CD14-positive monocyte (primary cell): ENCODE data around the gene NDUFAF8. TPM values are rescaled to one million over a fixed set of nuclear protein-coding genes. Genes with fewer than 3 reads are reported as not detected.

ENCODE experiments used
- DNase-seq, 3 donors: peaks; one replicate each; pipeline ENCODE4 v3.0.0-alpha.2; 2011 to 2022
- H2AFZ ChIP-seq: 2 replicates; pipeline ENCODE4 v1.6.0; 2012; ENCODE audit warnings: mild to moderate bottlenecking, low read depth, low read length, inconsistent platforms; ENCODE audit not compliant: insufficient read depth, poor library complexity, severe bottlenecking
- H3K27ac ChIP-seq, 2 donors: 1 replicate in 1 of 2; 2 replicates in 1 of 2; pipeline ENCODE4 v1.5.1; 2012 to 2013; ENCODE audit warnings: low read length in 2 of 2, control low read depth in 1 of 2, inconsistent platforms in 1 of 2, low read depth in 1 of 2, mild to moderate bottlenecking in 1 of 2
- H3K27me3 ChIP-seq, 2 donors: one replicate each; pipeline versions ENCODE4 v1.6.0 to v1.6.1; 2011 to 2013; ENCODE audit warnings: low read length in 2 of 2; ENCODE audit not compliant: control insufficient read depth in 2 of 2, insufficient read depth in 2 of 2
- H3K36me3 ChIP-seq, 2 donors: replicated peaks in 1 of 2; 1 replicate in 1 of 2; 2 replicates in 1 of 2; pipeline versions ENCODE4 v1.5.1 to v1.6.1; 2012 to 2013; ENCODE audit warnings: low read length in 2 of 2, control low read depth in 1 of 2, inconsistent platforms in 1 of 2, mild to moderate bottlenecking in 1 of 2; ENCODE audit not compliant: insufficient read depth in 2 of 2, control insufficient read depth in 1 of 2
- H3K4me1 ChIP-seq, 2 donors: 1 replicate in 1 of 2; 2 replicates in 1 of 2; pipeline versions ENCODE4 v1.5.1 to v1.6.1; 2012 to 2013; ENCODE audit warnings: low read length in 2 of 2, control low read depth in 1 of 2, inconsistent platforms in 1 of 2, mild to moderate bottlenecking in 1 of 2, moderate library complexity in 1 of 2; ENCODE audit not compliant: insufficient read depth in 2 of 2, control insufficient read depth in 1 of 2
- H3K4me2 ChIP-seq: replicated peaks from 2 replicates; pipeline ENCODE3; 2012; ENCODE audit warnings: low read length, moderate library complexity, mild to moderate bottlenecking; ENCODE audit not compliant: poor library complexity, severe bottlenecking; ENCODE audit errors: extremely low read depth
- H3K4me3 ChIP-seq, 3 experiments: fragments of 200-600 bp in 1 of 3; sonication (generic) in 1 of 3; replicated peaks in 1 of 3; 1 replicate in 2 of 3; 2 replicates in 1 of 3; pipeline ENCODE4 v1.5.1; 2011 to 2013; ENCODE audit warnings: low read length in 3 of 3, mild to moderate bottlenecking in 3 of 3, control low read depth in 2 of 3, low read depth in 2 of 3, inconsistent platforms in 1 of 3, moderate library complexity in 1 of 3
- H3K79me2 ChIP-seq: 2 replicates; pipeline ENCODE4 v1.6.0; 2012; ENCODE audit warnings: mild to moderate bottlenecking, control low read depth, inconsistent platforms, low read length, moderate library complexity; ENCODE audit not compliant: insufficient read depth
- H3K9ac ChIP-seq: 2 replicates; pipeline ENCODE4 v1.6.0; 2017; ENCODE audit warnings: low read length, mild to moderate bottlenecking; ENCODE audit not compliant: insufficient read depth, poor library complexity, severe bottlenecking
- H3K9me3 ChIP-seq, 2 donors: replicated peaks in 1 of 2; 1 replicate in 1 of 2; 2 replicates in 1 of 2; pipeline versions ENCODE4 v1.5.1 to v1.6.1; 2012 to 2013; ENCODE audit warnings: low read length in 2 of 2, control low read depth in 1 of 2; ENCODE audit not compliant: control insufficient read depth in 1 of 2, insufficient read depth in 1 of 2
- H4K20me1 ChIP-seq: 2 replicates; pipeline ENCODE4 v1.6.0; 2012; ENCODE audit warnings: mild to moderate bottlenecking, low read length, control low read depth, moderate library complexity; ENCODE audit not compliant: insufficient read depth
- H3K27ac Mint-ChIP-seq, 7 donors: one replicate each; pipeline ENCODE4 v1.8.0; 2020; ENCODE audit warnings: mild to moderate bottlenecking in 7 of 7, mixed read lengths in 7 of 7, moderate library complexity in 6 of 7, inconsistent platforms in 2 of 7
- H3K27me3 Mint-ChIP-seq, 3 donors: one replicate each; pipeline ENCODE4 v1.8.0; 2021 to 2022; ENCODE audit warnings: low read depth in 3 of 3, mild to moderate bottlenecking in 3 of 3, mixed read lengths in 3 of 3, moderate library complexity in 3 of 3, inconsistent platforms in 1 of 3
- H3K36me3 Mint-ChIP-seq, 2 donors: one replicate each; pipeline ENCODE4 v1.8.0; 2020; ENCODE audit warnings: mixed read lengths in 2 of 2, inconsistent platforms in 1 of 2, mild to moderate bottlenecking in 1 of 2
- H3K4me1 Mint-ChIP-seq: one replicate; pipeline ENCODE4 v1.8.0; 2020; ENCODE audit warnings: mild to moderate bottlenecking, mixed read lengths
- H3K4me3 Mint-ChIP-seq, 2 donors: one replicate each; pipeline ENCODE4 v1.8.0; 2020; ENCODE audit warnings: mild to moderate bottlenecking in 2 of 2, mixed read lengths in 2 of 2, moderate library complexity in 1 of 2
- H3K9me3 Mint-ChIP-seq, 7 donors: one replicate each; pipeline ENCODE4 v1.8.0; 2020 to 2022; ENCODE audit warnings: mixed read lengths in 7 of 7, mild to moderate bottlenecking in 6 of 7, moderate library complexity in 6 of 7, inconsistent platforms in 2 of 7
- WGBS: methylation state at CpG from one replicate; pipeline ENCODE4 v1.1.5; 2013; ENCODE audit warnings: missing lambda C conversion rate; ENCODE audit not compliant: insufficient coverage; 5-methylcytosine and 5-hydroxymethylcytosine counted together
- intact Hi-C, 2 donors: fragments of 100-400 bp; cut with micrococcal nuclease; formaldehyde crosslinking; loops; one replicate each; pipeline versions ENCODE4 v1.15.0 to v1.15.1; 2023
- polyA plus RNA-seq, 3 donors: library from polyadenylated mRNA; depleted of rRNA in 1 of 3; unstranded in 2 of 3; stranded (reverse) in 1 of 3; fragments of 300-500 nt in 2 of 3; fragments of >200 nt in 1 of 3; fragmentation: Illumina TruSeq in 2 of 3; gene quantifications; 1 replicate in 2 of 3; 2 replicates in 1 of 3; pipeline ENCODE4 v1.2.3, GENCODE V29; 2012 to 2021
- TF ChIP-seq, protein P1 (sequence below): fragments of 200-600 bp; IDR thresholded peaks from one replicate; pipeline ENCODE4 v1.8.0; 2022; ENCODE audit warnings: antibody characterized with exemption, mild to moderate bottlenecking

NDUFAF8 gene
- polyA plus RNA-seq, 3 donors: 27.0 to 61.3 (median 41.0) TPM

- H3K4me3 Mint-ChIP-seq: peak overlapping the region; percentile 77 to 88
- H3K9me3 Mint-ChIP-seq: peaks cover 0 to 2% (median 0%) of the 10 kb centered on the region in 7 donors
- Histone ChIP-seq H3K27ac (peak overlapping the region in 1 of 2 donors; percentile 82), H2AFZ (peak overlapping the region; percentile 88), H3K4me2 (peak overlapping the region; percentile 99), H3K4me3 (peak overlapping the region; percentile 69 to 99 (median 70)), H3K9ac (peak overlapping the region; percentile 97), H3K36me3 (peaks cover 24 to 39% of the 10 kb centered on the region in 2 donors), H3K4me1 (peaks cover 21 to 36% of the 10 kb centered on the region in 2 donors), H3K27me3 (no peaks in the 10 kb centered on the region), H4K20me1 (peaks cover 62% of the 10 kb centered on the region), H3K79me2 (peaks cover 67% of the 10 kb centered on the region), H3K9me3 (no peaks in the 10 kb centered on the region)
- peaks cover 21 to 44% of the 10 kb centered on the region in 2 donors for H3K36me3 Mint-ChIP-seq
- intact Hi-C loops: loop anchor here in 1 of 2 donors (2.0 kb wide), 1 partner anchor 15 kb away; the partner anchor contains the start of gene CEP131
- peak overlapping the region in 3 of 7 donors; percentile 45 to 71 (median 51) for H3K27ac Mint-ChIP-seq
- DNase-seq: no peak
- WGBS: 67% methylated on average over 36 of the region's 36 CpGs
- H3K27me3 Mint-ChIP-seq: no peaks in the 10 kb centered on the region
- TF ChIP-seq, protein P1, sequence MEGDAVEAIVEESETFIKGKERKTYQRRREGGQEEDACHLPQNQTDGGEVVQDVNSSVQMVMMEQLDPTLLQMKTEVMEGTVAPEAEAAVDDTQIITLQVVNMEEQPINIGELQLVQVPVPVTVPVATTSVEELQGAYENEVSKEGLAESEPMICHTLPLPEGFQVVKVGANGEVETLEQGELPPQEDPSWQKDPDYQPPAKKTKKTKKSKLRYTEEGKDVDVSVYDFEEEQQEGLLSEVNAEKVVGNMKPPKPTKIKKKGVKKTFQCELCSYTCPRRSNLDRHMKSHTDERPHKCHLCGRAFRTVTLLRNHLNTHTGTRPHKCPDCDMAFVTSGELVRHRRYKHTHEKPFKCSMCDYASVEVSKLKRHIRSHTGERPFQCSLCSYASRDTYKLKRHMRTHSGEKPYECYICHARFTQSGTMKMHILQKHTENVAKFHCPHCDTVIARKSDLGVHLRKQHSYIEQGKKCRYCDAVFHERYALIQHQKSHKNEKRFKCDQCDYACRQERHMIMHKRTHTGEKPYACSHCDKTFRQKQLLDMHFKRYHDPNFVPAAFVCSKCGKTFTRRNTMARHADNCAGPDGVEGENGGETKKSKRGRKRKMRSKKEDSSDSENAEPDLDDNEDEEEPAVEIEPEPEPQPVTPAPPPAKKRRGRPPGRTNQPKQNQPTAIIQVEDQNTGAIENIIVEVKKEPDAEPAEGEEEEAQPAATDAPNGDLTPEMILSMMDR: no peak
- peaks cover 43% of the 10 kb centered on the region for H3K4me1 Mint-ChIP-seq
Measured at GRCh38 chr17:81237591-81238489, 1.3 kb upstream of the NDUFAF8 start.

DNA sequence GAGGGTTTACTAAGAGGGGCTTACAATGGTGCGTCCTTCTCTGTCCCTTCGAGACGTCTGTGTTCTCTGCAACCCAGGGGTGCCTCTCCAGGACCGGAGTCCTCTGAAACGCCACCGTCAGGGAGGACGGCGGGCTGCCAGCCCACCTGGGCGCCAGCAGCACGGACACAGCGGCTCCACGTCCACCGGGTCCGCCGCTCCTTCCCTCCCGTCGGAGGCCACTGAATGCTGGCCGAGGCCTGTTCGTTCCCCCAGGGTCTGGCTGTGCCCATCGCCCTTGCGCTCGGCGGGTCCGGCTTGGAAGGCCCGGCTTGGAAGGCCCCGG, 666 bp upstream of the NDUFAF8 start:
- Mint-ChIP-seq H3K36me3 (peaks cover 16 to 38% of the 10 kb centered on the region in 2 donors), H3K4me1 (peaks cover 43% of the 10 kb centered on the region), H3K27ac (peak overlapping the region in 3 of 7 donors; percentile 50 to 71 (median 51))

More for the DNA sequence above, 666 bp upstream of the NDUFAF8 start:
- H3K9me3 ChIP-seq: no peaks in the 10 kb centered on the region
- DNase-seq: no peak
- peaks cover 18 to 33% of the 10 kb centered on the region in 2 donors for H3K36me3 ChIP-seq
- H3K79me2 ChIP-seq: peaks cover 67% of the 10 kb centered on the region
- peaks cover 21 to 36% of the 10 kb centered on the region in 2 donors for H3K4me1 ChIP-seq
- peak overlapping the region; percentile 97 for H3K9ac ChIP-seq
- TF ChIP-seq, protein P1: no peak
- peak overlapping the region in 1 of 2 donors; percentile 82 for H3K27ac ChIP-seq
- H3K4me3 ChIP-seq: peak overlapping the region; percentile 69 to 99 (median 70)
- no peaks in the 10 kb centered on the region for H3K27me3 Mint-ChIP-seq
- peak overlapping the region; percentile 99 for H3K4me2 ChIP-seq
- H4K20me1 ChIP-seq: peaks cover 59% of the 10 kb centered on the region
- 1% methylated on average over 26 of the region's 26 CpGs for whole genome bisulfite sequencing
- intact Hi-C loops: loop anchor here in 1 of 2 donors (2.0 kb wide), 1 partner anchor 16 kb away; the partner anchor contains the start of gene CEP131
- peak overlapping the region; percentile 88 for H2AFZ ChIP-seq
- H3K9me3 Mint-ChIP-seq: peaks cover 0 to 2% (median 0%) of the 10 kb centered on the region in 7 donors
- H3K27me3 ChIP-seq: no peaks in the 10 kb centered on the region
- H3K4me3 Mint-ChIP-seq: peak overlapping the region; percentile 77 to 88
